Hematopoietic multipotent progenitor cell (in vitro differentiated cells): ENCODE measurements around the gene CIITA. TPM values are rescaled to one million over a fixed set of nuclear protein-coding genes. Genes with fewer than 3 reads are reported as not detected.
"Not testable (repeated sequence)": the region's sequence is repeated elsewhere in the genome, so short reads cannot be mapped to it uniquely, and the experiment has no call there.

ENCODE experiments used
- DNase-seq, 3 donors: peaks; one replicate each; pipeline ENCODE4 v3.0.0-alpha.2; 2011 to 2015; ENCODE audit warnings: low read depth in 2 of 3, low spot score in 2 of 3
- total RNA-seq: library from RNA; depleted of rRNA; stranded (reverse); fragments of >200 nt; gene quantifications from one replicate; pipeline ENCODE4 v1.2.3, GENCODE V29; 2012

CIITA gene
- total RNA-seq, 1 donor = 88.6 TPM

DNA sequence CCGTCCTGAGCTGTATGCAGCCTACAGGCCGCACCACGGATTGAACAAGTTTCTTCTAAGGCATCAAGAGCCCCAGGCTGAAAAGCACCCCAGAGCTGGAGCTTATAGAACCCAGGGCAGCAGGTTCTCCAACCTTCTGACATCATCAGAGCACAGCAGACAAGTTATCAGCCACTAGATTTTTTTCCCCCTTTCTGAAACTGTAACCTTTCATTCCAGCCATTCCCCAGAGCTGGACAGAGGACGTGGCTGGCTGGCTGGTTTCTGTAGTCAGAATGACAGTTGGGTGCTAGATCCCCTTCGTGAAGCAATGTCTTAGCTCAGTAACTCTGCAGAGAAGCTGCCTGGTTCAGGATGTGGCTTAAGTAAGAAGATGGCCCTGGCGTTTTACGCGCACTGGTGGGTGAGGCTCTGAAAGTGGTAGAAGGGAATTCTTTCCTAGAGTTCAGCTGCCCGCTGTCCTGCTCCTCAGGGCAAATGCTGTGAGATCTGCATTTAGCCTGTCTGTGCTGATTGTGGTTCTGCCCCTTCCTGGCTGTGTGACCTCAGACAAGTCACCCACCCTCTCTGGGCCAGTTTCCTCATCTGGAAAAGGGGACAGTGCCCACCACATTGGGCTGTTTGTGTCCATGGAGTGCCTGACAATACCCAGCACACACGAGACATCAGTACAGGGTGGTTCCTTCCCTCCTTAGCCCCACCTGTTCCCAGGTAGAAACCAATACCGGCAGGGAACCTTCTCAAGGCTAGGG is 56.1 kb downstream of the CIITA start:
- DNase-seq = no peak

GRCh38 chr16:10933865-10934264 is 56.9 kb downstream of the CIITA start:
- no peak for DNase-seq

- no peak for DNase-seq
Measured at GRCh38 chr16:10934325-10935107, 57.5 kb downstream of the CIITA start.

GRCh38 chr16:10935226-10935915 is 58.4 kb downstream of the CIITA start:
- no peak for DNase-seq

DNA sequence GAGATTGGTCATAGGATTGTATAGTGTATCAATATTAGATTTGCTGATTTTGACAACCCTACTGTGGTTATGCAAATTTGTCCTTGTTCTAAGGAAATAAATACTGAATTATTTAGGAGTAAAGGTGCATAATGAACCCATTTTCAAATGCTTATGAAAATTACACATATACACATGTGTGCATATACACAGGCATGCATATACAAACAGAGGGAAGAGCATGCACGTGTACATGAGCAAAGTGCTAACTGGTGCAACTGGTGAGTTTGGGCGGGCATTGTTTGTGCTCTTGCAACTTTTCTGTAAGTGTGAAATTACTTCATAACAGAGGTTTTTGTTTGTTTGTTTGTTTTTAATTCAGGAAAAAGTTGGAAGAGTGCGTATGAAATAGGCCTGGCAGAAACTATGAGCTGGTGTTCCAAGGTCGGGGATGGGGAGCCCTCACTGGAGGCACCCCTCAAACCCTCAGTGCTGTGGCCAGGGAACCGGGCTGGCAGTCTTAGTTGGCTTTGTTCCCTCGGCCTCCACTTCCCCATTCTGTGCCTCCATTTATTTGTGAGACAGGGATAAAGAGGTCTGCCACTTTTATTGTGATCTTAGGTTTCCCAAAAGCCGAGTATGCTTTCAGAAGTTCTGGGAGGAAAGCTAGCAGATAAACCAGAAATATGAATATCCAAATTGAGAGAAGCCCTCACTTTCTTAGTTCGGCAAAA is 59.4 kb downstream of the CIITA start:
- no peak for DNase-seq

GRCh38 chr16:10937068-10937859 is 60.3 kb downstream of the CIITA start:
- DNase-seq = peak in 1 of 3 donors; percentile 26

DNA sequence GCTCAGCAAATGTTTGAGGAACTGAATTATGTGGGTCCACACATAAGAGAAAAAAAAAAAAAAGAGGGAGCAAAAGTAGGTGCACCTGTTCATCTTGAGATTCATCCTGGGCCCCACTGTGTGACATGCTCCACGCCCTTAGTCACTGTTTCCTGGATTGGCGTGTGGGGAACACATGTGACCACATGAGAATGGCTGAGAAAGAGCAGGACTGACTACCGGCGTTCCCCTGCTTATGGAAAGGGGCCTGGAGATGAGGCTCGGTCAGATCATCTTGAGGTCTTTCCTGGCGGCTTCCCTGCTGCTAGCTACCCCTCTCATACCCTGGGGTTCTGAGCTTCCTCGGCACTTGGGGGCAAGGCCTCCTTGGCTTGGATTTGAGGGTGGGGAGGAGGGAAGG is 61.3 kb downstream of the CIITA start:
- no peak for DNase-seq

GRCh38 chr16:10938796-10939648 is 62.0 kb downstream of the CIITA start:
- no peak for DNase-seq

DNA sequence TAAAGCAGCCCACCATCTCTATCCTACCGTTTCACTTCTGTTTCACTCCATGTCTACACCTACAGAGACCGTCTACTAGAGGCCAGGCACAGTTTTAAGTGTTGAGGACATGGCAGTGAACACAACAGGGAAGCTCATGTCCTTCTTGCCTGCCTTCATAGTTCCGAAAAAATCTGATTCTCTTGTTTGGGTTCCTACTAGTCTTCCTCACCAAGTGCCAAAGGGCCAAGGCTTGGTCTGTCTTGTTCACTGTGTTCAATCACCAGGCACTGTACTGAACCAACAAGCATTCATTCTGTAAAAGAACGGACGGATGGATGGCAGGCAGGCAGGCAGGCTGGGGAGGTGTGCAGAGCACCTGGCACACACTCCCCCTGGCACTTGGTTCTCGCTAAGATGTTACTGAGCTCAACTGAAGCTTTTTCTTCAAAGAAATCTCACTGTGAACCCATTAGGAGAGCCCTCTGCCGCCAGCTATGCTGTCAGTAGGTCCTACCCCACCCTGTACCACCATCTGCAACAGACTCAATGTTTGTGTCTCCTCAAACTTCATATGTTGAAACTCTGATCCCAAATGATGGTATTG is 62.7 kb downstream of the CIITA start:
- DNase-seq = no peak

DNA sequence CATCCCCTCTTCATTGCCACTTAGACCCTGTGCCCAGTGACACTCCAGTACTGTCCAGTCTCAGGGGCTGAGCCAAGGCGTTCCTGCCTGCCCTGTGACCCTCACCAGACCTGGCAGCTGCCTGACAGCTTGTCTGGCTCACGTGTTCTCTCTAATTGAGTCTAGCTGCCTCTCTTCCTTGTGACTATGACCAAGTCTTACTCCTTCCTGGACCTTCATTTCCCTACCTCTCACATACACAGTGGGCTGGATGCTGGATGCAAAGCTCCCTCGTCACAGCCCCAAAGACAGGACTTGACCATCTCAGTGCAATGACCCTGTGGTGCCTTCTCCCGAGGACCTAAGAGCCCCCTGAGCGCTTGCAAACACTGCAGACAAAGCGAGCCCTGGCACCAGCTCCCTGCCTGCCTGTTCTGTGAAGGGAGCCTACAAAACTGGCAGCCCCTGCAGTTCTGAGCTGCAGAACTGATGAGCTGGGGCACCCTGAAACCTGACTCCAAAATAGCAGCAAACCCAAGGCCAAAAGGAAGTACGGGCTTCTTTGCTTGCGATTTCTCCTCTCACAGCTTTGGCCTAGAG is 63.6 kb downstream of the CIITA start:
- no peak for DNase-seq

DNA sequence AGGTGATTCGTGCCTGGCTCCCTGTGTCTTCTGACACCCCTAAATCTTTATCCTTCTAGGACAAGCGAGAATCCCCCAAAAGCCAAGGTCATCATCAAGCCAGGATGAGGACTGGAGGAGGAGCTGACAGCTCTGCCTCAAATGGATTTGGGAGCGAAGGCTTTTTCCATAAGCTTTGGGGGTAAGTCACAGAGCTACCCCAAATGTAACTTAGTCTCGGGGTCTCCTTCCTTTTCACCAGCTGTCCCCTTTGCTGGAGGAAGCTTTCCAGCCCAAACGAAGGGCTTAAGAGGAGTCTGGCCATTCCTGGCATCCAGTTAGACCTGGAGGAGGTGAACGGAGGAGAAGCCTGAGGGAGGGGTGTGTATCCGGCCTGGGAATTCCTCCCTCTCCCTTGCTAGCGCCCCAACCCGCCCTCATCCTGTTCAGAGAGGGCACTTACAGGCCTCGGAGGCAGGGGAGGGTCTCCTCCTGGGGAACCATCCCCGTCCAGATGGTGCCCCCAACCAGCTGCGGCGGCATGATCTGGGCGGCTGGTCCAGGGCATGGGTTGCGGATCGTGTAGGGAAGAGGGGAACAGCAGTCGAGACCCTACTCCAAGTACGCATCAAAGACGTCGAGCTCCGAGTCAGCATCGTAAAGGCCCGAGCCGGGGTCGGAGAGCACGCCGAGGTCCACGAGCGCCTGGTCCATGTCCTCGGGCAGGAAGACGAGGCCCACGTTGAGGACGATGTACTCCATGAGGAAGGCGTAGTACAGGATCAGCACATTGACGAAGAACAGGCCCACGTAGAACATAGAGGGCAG is 64.3 kb downstream of the CIITA start:
- DNase-seq = no peak

GRCh38 chr16:10941935-10942351 is 64.9 kb downstream of the CIITA start:
- DNase-seq = not testable (repeated sequence)

- peak; percentile 82 to 93 (median 88) for DNase-seq
Measured at GRCh38 chr16:10942352-10943063, 65.5 kb downstream of the CIITA start, which contains the start of gene DEXI. Gene DEXI (minus strand): TSS chr16:10942468. CDS start chr16:10942005, 463 bp downstream.

- DNase-seq = no peak
Measured at GRCh38 chr16:10943064-10943353, 66.0 kb downstream of the CIITA start.

DNA sequence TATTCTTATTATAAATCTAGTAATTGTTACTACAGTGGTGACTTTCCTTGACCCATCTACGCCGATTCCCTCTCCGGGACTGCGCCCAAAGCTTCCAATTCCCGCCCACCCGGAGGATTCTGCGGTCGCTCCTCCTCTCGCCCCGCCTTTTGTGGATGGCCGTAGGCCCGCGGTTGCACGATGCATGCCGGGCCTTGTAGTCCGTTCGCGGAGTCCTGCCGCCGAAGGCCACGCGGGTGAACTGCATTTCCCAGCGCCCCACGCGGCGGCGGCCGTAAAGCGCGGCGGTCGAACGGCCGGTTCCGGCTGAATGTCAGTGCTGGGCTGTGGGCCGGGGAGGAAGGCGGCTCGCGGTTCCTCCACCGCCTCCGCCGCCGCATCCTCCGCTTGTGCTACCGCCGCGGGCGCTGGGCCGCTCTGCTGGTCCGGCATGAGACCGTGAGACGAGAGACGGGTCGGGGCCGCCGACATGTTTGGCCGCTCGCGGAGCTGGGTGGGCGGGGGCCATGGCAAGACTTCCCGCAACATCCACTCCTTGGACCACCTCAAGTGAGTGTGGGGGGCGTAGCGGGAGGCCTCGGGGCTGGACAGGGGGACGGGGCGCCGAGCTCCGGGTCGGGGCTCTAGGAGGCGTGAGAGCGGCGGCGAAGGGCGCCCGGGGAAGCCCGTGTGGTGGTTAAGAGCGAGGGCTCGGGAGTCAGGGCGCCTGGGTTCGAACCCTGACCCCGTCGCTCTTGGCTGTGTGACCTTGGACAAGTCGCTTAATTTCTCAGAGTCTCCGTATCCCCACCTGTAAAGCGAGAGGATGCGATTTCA is 67.5 kb downstream of the CIITA start, which contains the start of gene CLEC16A:
Gene CLEC16A (plus strand): TSS at position 316 of the 816 bp plus-strand sequence. CDS start 154 bp downstream, at position 470.
- DNase-seq = peak; percentile 85 to 94 (median 93)
